ENCODE data around the gene PPP1R2.

The PPP1R2 gene

GRCh38 chr3:195563317-195563716 lies 20.2 kb upstream of the PPP1R2 start:
- DNase-seq = no peak

- DNase-seq = no peak
These were observed 16.7 kb upstream of the PPP1R2 start for GRCh38 chr3:195559723-195560409.

GRCh38 chr3:195558602-195559001 lies 15.5 kb upstream of the PPP1R2 start:
- DNase-seq = peak in 1 of 2 experiments; percentile 34

GRCh38 chr3:195557322-195557721 lies 14.2 kb upstream of the PPP1R2 start:
- DNase-seq = no peak

- DNase-seq = peak; percentile 5 to 32
These were observed 13.3 kb upstream of the PPP1R2 start for GRCh38 chr3:195556390-195556789.

- no peak for DNase-seq
These were observed 12.0 kb upstream of the PPP1R2 start for GRCh38 chr3:195555110-195555509.

GRCh38 chr3:195554458-195554857 lies 11.3 kb upstream of the PPP1R2 start:
- DNase-seq = no peak

- DNase-seq = no peak
These were observed 10.1 kb upstream of the PPP1R2 start for GRCh38 chr3:195553268-195553667.

GRCh38 chr3:195551381-195551978 lies 8.4 kb upstream of the PPP1R2 start:
- no peak for DNase-seq

- DNase-seq = no peak
These were observed 7.6 kb upstream of the PPP1R2 start for GRCh38 chr3:195550723-195551122.

GRCh38 chr3:195549931-195550519 lies 6.9 kb upstream of the PPP1R2 start:
- no peak for DNase-seq

GRCh38 chr3:195548987-195549386 lies 5.9 kb upstream of the PPP1R2 start:
- no peak for DNase-seq

GRCh38 chr3:195548501-195548900 lies 5.4 kb upstream of the PPP1R2 start:
- no peak for DNase-seq

- no peak for DNase-seq
These were observed 4.9 kb upstream of the PPP1R2 start for GRCh38 chr3:195548006-195548405.

GRCh38 chr3:195546130-195546560 lies 3.0 kb upstream of the PPP1R2 start:
- no peak for DNase-seq

GRCh38 chr3:195544634-195545033 lies 1.5 kb upstream of the PPP1R2 start:
- no peak for DNase-seq

- no peak for DNase-seq
These were observed 1.1 kb upstream of the PPP1R2 start for GRCh38 chr3:195544230-195544536.

- no peak for DNase-seq
These were observed 540 bp upstream of the PPP1R2 start for GRCh38 chr3:195543500-195544229.

GRCh38 chr3:195542316-195542697 lies 818 bp downstream of the PPP1R2 start:
- DNase-seq = no peak

- no peak for DNase-seq
These were observed 2.6 kb downstream of the PPP1R2 start for GRCh38 chr3:195540511-195540910.

GRCh38 chr3:195540027-195540426 lies 3.1 kb downstream of the PPP1R2 start:
- no peak for DNase-seq

GRCh38 chr3:195539479-195539878 lies 3.6 kb downstream of the PPP1R2 start:
- DNase-seq = no peak

- no peak for DNase-seq
These were observed 5.1 kb downstream of the PPP1R2 start for GRCh38 chr3:195537995-195538394.

- DNase-seq = no peak
These were observed 7.8 kb downstream of the PPP1R2 start for GRCh38 chr3:195535293-195535692.
